ENCODE results near the gene ABCF3.

ABCF3 gene

DNA sequence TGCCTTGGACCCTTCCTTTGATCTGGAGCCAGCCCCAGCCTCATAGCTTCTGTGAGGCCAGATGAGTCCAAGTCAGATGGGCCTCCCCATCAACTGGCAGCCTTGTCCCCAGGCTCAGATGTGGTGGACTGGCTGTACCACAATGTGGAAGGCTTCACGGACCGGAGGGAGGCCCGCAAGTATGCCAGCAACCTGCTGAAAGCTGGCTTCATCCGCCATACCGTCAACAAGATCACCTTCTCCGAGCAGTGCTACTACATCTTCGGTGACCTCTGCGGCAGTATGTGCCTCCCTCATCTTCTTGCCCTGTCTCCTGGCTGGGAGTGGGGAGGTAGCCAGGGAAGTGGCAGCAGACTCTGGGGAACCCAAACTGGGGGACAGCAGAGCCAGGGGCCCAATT is 18.2 kb upstream of the ABCF3 start:
- no peaks in the 10 kb centered on the region for H3K9me3 ChIP-seq (replicated peaks in 1 of 2; ENCODE audit: control insufficient read depth in 2 of 2, insufficient read depth in 1 of 2, low read depth in 1 of 2, low read length in 2 of 2)
- H4K91ac ChIP-seq (ENCODE audit: low read depth, low read length, poor library complexity) = no peak overlapping the region
- no peak overlapping the region for H2AK5ac ChIP-seq (ENCODE audit: low read depth, low read length)
- H3K4me2 ChIP-seq (ENCODE audit: insufficient read depth, low read length, poor library complexity, severe bottlenecking) = no peak overlapping the region
- H2BK12ac ChIP-seq (ENCODE audit: low read length) = no peak overlapping the region
- WGBS, 2 donors (ENCODE audit: extremely low coverage in 2 of 2, insufficient read length in 2 of 2, insufficient replicate concordance in 1 of 2) = no CpG with 5 or more reads among the region's 8 CpGs
- no peak overlapping the region for H3K27ac ChIP-seq (replicated peaks; ENCODE audit: low read length)
- H3K36me3 ChIP-seq (replicated peaks in 1 of 2; ENCODE audit: control insufficient read depth in 2 of 2, insufficient read depth in 2 of 2, low read length in 2 of 2) = peaks cover 63 to 97% of the 10 kb centered on the region in 2 donors
- no peak overlapping the region for H3K14ac ChIP-seq (ENCODE audit: low read length)
- no peaks in the 10 kb centered on the region for H3K4me1 ChIP-seq (ENCODE audit: control insufficient read depth in 2 of 2, insufficient read depth in 1 of 2, low read depth in 1 of 2, low read length in 2 of 2)
- no peak overlapping the region for H3K9ac ChIP-seq (ENCODE audit: low read depth, low read length, poor library complexity)
- no peak overlapping the region for H2AFZ ChIP-seq (ENCODE audit: low read length)
- H2BK15ac ChIP-seq (ENCODE audit: low read length) = no peak overlapping the region
- H2BK120ac ChIP-seq (ENCODE audit: low read depth, low read length) = no peak overlapping the region
- H3K27me3 ChIP-seq (ENCODE audit: control insufficient read depth in 3 of 3, insufficient read depth in 3 of 3, low read depth in 1 of 3, low read length in 3 of 3) = no peaks in the 10 kb centered on the region
- H3K79me1 ChIP-seq (ENCODE audit: low read depth, low read length) = peaks cover 3% of the 10 kb centered on the region
- no peak overlapping the region for H3K18ac ChIP-seq (ENCODE audit: low read length)
- H3K23ac ChIP-seq (ENCODE audit: low read depth, low read length, poor library complexity) = peak overlapping the region; percentile 69
- H2BK5ac ChIP-seq (ENCODE audit: low read length) = peak overlapping the region; percentile 7
- H4K8ac ChIP-seq (ENCODE audit: low read depth, low read length) = no peak overlapping the region
- no peak overlapping the region for H3K4ac ChIP-seq (ENCODE audit: low read length)
- H3K4me3 ChIP-seq (ENCODE audit: low read length in 2 of 2) = peak overlapping the region in 1 of 2 donors; percentile 41
- DNase-seq (ENCODE audit: low spot score) = no peak

DNA sequence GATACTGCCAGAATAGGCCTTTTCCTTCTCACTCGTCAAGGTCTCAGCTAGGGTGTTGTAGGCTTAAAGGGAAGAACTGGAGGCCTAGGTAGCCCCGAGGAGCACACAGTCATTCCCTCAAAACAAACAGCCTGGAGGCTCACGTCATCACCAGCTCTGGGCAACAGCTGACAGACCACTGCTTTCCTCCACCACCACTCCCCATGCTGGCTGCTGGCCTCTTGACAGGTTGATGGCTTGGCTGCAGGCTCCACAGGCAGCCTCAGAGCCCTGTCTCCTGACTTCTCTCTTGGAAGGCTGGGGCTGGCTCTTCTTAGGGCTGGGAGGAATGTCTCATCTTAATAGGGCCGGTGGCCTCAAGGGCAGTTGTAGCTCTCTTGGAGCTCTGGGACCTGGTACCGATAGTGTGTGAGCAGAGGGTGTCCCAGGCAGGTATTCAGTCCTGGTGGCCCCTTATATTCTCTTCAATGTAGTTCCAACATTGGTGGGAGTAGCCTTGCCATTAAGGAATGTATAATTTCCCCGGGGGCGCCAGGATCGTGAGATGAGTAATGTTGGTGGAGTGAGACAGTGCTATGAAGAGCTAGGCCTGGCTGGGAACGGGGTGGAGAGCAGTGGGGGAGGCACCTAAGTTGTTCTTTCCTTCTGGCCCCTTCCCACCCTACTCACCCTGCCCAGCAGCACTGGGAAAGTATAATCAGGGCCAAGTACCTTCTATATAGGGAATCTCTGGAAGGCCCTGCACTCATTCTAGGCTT is 17.5 kb upstream of the ABCF3 start:
- DNase-seq (ENCODE audit: low spot score) = no peak
- Histone ChIP-seq H3K4me2 (ENCODE audit: insufficient read depth, low read length, poor library complexity, severe bottlenecking) (no peak overlapping the region), H3K79me1 (ENCODE audit: low read depth, low read length) (peaks cover 3% of the 10 kb centered on the region), H2BK5ac (ENCODE audit: low read length) (no peak overlapping the region), H2AFZ (ENCODE audit: low read length) (no peak overlapping the region), H3K23ac (ENCODE audit: low read depth, low read length, poor library complexity) (no peak overlapping the region), H3K14ac (ENCODE audit: low read length) (no peak overlapping the region), H3K4me3 (ENCODE audit: low read length in 2 of 2) (no peak overlapping the region), H3K27me3 (ENCODE audit: control insufficient read depth in 3 of 3, insufficient read depth in 3 of 3, low read depth in 1 of 3, low read length in 3 of 3) (no peaks in the 10 kb centered on the region), H2AK5ac (ENCODE audit: low read depth, low read length) (no peak overlapping the region), H2BK12ac (ENCODE audit: low read length) (no peak overlapping the region), H3K18ac (ENCODE audit: low read length) (no peak overlapping the region), H3K27ac (replicated peaks; ENCODE audit: low read length) (no peak overlapping the region), H3K9ac (ENCODE audit: low read depth, low read length, poor library complexity) (no peak overlapping the region), H2BK15ac (ENCODE audit: low read length) (no peak overlapping the region), H4K8ac (ENCODE audit: low read depth, low read length) (no peak overlapping the region), H3K9me3 (replicated peaks in 1 of 2; ENCODE audit: control insufficient read depth in 2 of 2, insufficient read depth in 1 of 2, low read depth in 1 of 2, low read length in 2 of 2) (no peaks in the 10 kb centered on the region), H3K36me3 (replicated peaks in 1 of 2; ENCODE audit: control insufficient read depth in 2 of 2, insufficient read depth in 2 of 2, low read length in 2 of 2) (peaks cover 60 to 94% of the 10 kb centered on the region in 2 donors), H3K4ac (ENCODE audit: low read length) (no peak overlapping the region), H2BK120ac (ENCODE audit: low read depth, low read length) (no peak overlapping the region), H4K91ac (ENCODE audit: low read depth, low read length, poor library complexity) (no peak overlapping the region), H3K4me1 (ENCODE audit: control insufficient read depth in 2 of 2, insufficient read depth in 1 of 2, low read depth in 1 of 2, low read length in 2 of 2) (no peaks in the 10 kb centered on the region)
- no CpG with 5 or more reads among the region's 9 CpGs for WGBS, 2 donors (ENCODE audit: extremely low coverage in 2 of 2, insufficient read length in 2 of 2, insufficient replicate concordance in 1 of 2)

DNA sequence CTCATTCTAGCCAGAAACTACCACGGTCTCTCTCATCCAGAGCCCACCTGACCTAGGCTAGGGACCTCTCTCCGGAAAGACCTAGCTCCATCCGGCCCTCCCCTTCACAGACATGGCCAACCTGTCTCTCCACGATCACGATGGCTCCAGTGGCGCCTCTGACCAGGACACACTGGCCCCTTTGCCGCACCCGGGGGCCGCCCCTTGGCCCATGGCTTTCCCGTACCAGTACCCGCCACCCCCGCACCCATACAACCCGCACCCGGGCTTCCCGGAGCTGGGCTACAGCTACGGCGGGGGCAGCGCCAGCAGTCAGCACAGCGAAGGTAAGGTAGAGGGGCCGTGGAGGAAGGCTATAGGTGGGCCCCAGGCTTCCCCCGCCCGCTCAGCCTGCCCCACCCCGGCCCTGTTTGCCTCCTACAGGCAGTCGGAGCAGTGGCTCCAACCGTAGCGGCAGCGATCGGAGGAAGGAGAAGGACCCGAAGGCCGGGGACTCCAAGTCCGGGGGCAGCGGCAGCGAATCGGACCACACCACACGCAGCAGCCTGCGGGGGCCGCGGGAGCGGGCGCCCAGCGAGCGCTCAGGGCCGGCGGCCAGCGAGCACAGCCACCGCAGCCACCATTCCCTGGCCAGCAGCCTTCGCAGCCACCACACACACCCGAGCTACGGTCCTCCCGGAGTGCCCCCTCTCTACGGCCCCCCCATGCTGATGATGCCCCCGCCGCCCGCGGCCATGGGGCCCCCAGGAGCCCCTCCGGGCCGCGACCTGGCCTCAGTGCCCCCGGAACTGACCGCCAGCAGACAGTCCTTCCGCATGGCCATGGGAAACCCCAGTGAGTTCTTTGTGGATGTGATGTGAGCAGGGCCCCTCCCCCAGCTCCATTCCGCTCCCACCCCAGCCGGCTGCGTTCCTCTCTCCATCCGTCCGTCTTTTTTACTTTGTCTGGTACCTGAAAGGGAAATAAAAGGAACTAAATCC is 15.8 kb upstream of the ABCF3 start:
- no peak overlapping the region for H4K91ac ChIP-seq (ENCODE audit: low read depth, low read length, poor library complexity)
- H3K4me3 ChIP-seq (ENCODE audit: low read length in 2 of 2) = no peak overlapping the region
- H2AFZ ChIP-seq (ENCODE audit: low read length) = no peak overlapping the region
- no peak overlapping the region for H2BK15ac ChIP-seq (ENCODE audit: low read length)
- H4K8ac ChIP-seq (ENCODE audit: low read depth, low read length) = no peak overlapping the region
- H3K4ac ChIP-seq (ENCODE audit: low read length) = no peak overlapping the region
- H3K4me2 ChIP-seq (ENCODE audit: insufficient read depth, low read length, poor library complexity, severe bottlenecking) = no peak overlapping the region
- H2AK5ac ChIP-seq (ENCODE audit: low read depth, low read length) = no peak overlapping the region
- H3K9me3 ChIP-seq (replicated peaks in 1 of 2; ENCODE audit: control insufficient read depth in 2 of 2, insufficient read depth in 1 of 2, low read depth in 1 of 2, low read length in 2 of 2) = no peaks in the 10 kb centered on the region
- WGBS, 2 donors (ENCODE audit: extremely low coverage in 2 of 2, insufficient read length in 2 of 2, insufficient replicate concordance in 1 of 2) = no CpG with 5 or more reads among the region's 66 CpGs
- H3K4me1 ChIP-seq (ENCODE audit: control insufficient read depth in 2 of 2, insufficient read depth in 1 of 2, low read depth in 1 of 2, low read length in 2 of 2) = peaks cover 0 to 2% of the 10 kb centered on the region in 2 donors
- H3K14ac ChIP-seq (ENCODE audit: low read length) = no peak overlapping the region
- H3K9ac ChIP-seq (ENCODE audit: low read depth, low read length, poor library complexity) = no peak overlapping the region
- peaks cover 46 to 78% of the 10 kb centered on the region in 2 donors for H3K36me3 ChIP-seq (replicated peaks in 1 of 2; ENCODE audit: control insufficient read depth in 2 of 2, insufficient read depth in 2 of 2, low read length in 2 of 2)
- peaks cover 5% of the 10 kb centered on the region for H3K79me1 ChIP-seq (ENCODE audit: low read depth, low read length)
- no peak overlapping the region for H3K27ac ChIP-seq (replicated peaks; ENCODE audit: low read length)
- H3K23ac ChIP-seq (ENCODE audit: low read depth, low read length, poor library complexity) = no peak overlapping the region
- no peak overlapping the region for H2BK120ac ChIP-seq (ENCODE audit: low read depth, low read length)
- H2BK5ac ChIP-seq (ENCODE audit: low read length) = no peak overlapping the region
- DNase-seq (ENCODE audit: low spot score) = no peak
- H3K18ac ChIP-seq (ENCODE audit: low read length) = no peak overlapping the region
- no peaks in the 10 kb centered on the region for H3K27me3 ChIP-seq (ENCODE audit: control insufficient read depth in 3 of 3, insufficient read depth in 3 of 3, low read depth in 1 of 3, low read length in 3 of 3)
- no peak overlapping the region for H2BK12ac ChIP-seq (ENCODE audit: low read length)

DNA sequence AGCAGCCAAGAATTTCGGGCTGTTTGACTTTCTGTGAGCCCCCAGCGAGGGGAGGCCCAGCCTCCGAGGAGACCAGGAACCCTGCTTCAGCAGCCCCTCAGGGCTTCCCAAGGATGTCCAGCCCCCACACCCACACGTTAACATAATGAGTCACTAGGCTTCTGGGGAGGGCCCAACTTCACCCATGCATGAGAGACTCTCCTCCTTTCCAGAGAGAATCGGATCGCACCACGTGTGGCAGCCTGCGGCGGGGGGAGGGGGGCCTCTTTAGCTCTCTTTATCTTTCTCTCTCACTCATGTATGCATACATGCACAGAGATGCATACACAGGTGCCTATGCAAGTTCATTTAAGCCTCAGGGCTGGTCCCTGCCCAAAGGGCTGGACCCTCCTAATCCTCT is 14.4 kb upstream of the ABCF3 start:
- no peak overlapping the region for H4K8ac ChIP-seq (ENCODE audit: low read depth, low read length)
- H3K27me3 ChIP-seq (ENCODE audit: control insufficient read depth in 3 of 3, insufficient read depth in 3 of 3, low read depth in 1 of 3, low read length in 3 of 3) = no peaks in the 10 kb centered on the region
- DNase-seq (ENCODE audit: low spot score) = no peak
- H3K4me1 ChIP-seq (ENCODE audit: control insufficient read depth in 2 of 2, insufficient read depth in 1 of 2, low read depth in 1 of 2, low read length in 2 of 2) = peaks cover 4 to 7% of the 10 kb centered on the region in 2 donors
- no peak overlapping the region for H3K18ac ChIP-seq (ENCODE audit: low read length)
- no peak overlapping the region for H3K9ac ChIP-seq (ENCODE audit: low read depth, low read length, poor library complexity)
- H3K27ac ChIP-seq (replicated peaks; ENCODE audit: low read length) = no peak overlapping the region
- H2AK5ac ChIP-seq (ENCODE audit: low read depth, low read length) = no peak overlapping the region
- no peak overlapping the region for H3K4me2 ChIP-seq (ENCODE audit: insufficient read depth, low read length, poor library complexity, severe bottlenecking)
- H2BK5ac ChIP-seq (ENCODE audit: low read length) = no peak overlapping the region
- no peak overlapping the region for H3K23ac ChIP-seq (ENCODE audit: low read depth, low read length, poor library complexity)
- H3K4ac ChIP-seq (ENCODE audit: low read length) = no peak overlapping the region
- H2BK120ac ChIP-seq (ENCODE audit: low read depth, low read length) = no peak overlapping the region
- no peak overlapping the region for H2BK12ac ChIP-seq (ENCODE audit: low read length)
- no peak overlapping the region for H2AFZ ChIP-seq (ENCODE audit: low read length)
- no CpG with 5 or more reads among the region's 9 CpGs for WGBS, 2 donors (ENCODE audit: extremely low coverage in 2 of 2, insufficient read length in 2 of 2, insufficient replicate concordance in 1 of 2)
- no peak overlapping the region for H3K4me3 ChIP-seq (ENCODE audit: low read length in 2 of 2)
- H3K9me3 ChIP-seq (replicated peaks in 1 of 2; ENCODE audit: control insufficient read depth in 2 of 2, insufficient read depth in 1 of 2, low read depth in 1 of 2, low read length in 2 of 2) = no peaks in the 10 kb centered on the region
- peaks cover 34 to 64% of the 10 kb centered on the region in 2 donors for H3K36me3 ChIP-seq (replicated peaks in 1 of 2; ENCODE audit: control insufficient read depth in 2 of 2, insufficient read depth in 2 of 2, low read length in 2 of 2)
- no peak overlapping the region for H4K91ac ChIP-seq (ENCODE audit: low read depth, low read length, poor library complexity)
- no peak overlapping the region for H3K14ac ChIP-seq (ENCODE audit: low read length)
- peaks cover 5% of the 10 kb centered on the region for H3K79me1 ChIP-seq (ENCODE audit: low read depth, low read length)
- H2BK15ac ChIP-seq (ENCODE audit: low read length) = no peak overlapping the region

All from neuronal stem cell (in vitro differentiated cells).